Activated CD8-positive, alpha-beta memory T cell treated with anti-CD3 and anti-CD28 coated beads, Interleukin-2, amount 50 U/mL, for 24 hours (primary cell): ENCODE results near the gene CCDC57.
A peak's percentile ranks its signal among the peaks of the same experiment; 100 is the strongest.
"Not testable (repeated sequence)": the region's sequence is repeated elsewhere in the genome, so short reads cannot be mapped to it uniquely, and the experiment has no call there.

Experiments used
- DNase-seq: peaks from one replicate; pipeline ENCODE4 v3.0.0-alpha.2; 2020; ENCODE audit errors: extremely low read depth

CCDC57 gene

DNA sequence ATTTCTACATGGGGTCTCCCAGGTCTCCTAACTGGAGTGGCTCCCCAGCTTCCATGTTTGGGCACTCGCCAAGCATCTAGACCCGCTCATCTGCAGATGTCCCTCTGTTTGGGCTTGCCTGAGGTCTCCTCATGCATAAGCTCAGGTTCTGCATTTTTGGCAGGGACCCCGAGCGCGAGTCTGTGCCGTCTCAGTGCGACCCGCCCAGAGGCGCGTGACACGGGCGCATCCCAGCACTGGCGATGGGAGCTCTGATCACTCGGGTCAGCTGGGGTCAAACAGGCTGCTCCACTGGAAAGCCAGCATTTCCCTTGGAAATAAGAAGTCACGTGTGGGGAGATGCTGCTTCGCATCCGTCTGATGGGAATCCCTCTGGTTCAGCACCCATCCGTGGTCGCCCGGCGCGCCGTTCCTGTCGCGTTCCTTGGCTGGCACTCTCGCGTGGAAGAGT is 57.7 kb downstream of the CCDC57 start:
- DNase-seq = no peak

DNA sequence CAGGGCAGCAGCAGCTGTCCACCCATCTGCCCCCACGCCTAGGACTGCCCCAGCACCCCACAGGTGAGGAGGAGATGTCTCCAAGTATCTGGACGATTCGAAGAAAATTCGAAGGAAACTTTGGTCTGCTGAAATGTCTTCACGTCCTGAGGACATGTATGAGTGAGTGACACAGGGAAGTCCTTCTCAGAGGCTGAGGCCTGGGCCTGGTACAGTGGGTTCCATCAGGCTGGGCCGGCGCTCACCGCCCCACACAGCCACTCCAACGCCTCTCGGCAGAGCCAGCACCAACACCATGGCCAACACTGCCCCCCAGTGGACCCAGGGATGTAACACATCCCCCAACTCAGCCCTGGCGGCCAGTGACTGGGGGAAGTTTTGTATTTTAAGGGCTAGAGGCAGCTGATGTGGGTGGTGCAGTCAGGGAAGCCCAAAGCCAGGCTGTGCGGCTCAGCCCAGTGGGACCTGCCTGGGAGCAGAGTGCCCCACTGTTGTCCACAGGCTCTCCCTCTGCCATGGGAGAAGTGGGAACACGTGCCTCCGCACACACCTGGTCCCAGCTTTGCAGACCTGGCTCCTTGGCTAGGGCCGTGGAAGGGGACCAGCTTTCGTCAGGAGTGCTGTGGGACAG is 58.8 kb downstream of the CCDC57 start:
- DNase-seq = peak; percentile 52

DNA sequence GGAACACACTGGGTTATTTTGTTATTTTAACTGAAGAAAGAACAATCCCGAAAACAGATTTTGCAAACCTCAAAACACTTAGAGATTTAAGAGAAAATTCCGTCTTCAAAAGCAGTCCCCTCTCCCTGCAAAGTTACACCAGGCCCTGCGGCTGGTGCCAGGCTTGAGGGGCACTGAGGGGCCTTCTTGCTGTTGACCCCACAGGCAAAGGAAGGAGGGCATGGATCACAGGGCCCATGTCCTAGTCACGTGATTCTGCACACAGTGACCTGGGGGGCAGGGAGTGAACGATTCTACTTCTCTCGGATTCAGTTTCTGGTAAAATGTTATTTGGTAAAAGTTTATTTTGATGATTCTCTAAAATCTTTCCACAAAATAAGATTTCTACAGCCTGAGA is 59.3 kb downstream of the CCDC57 start:
- DNase-seq = no peak

DNA sequence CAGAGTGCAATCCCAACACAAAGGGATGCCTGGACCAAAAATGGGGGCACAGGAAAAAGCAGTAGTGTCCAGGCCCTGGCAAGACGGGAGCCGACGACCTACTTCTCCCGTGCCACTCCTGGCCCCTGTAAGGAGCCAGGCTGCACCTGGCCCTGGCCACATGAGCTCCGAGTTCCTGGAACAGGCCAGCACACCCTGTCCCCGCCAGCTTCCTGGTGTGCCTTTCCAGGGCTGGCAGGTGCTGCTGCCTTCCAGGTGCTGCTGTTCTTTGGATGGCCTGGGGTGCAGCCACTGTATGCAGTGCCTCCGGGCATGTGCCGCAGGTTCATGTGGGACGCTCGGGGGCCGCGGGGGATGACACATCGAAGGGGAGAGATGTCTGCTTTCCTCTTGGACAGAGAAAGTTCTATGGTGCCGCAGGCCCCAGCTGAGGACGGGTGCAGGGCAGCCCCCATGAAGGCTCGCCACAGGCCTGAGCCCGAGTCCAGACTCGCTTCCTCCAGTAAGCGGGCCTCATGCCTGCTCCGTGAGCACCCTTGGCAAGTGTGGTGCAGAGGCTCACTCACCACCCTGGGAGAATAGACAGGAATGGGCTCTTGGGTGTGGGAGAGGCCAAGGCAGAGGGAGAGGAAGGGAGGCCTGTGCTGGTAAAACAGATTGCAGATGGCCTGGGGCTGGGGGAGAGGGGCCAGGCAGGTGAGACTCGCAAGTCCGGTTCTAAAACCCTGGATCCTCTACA is 59.9 kb downstream of the CCDC57 start:
- DNase-seq = no peak

DNA sequence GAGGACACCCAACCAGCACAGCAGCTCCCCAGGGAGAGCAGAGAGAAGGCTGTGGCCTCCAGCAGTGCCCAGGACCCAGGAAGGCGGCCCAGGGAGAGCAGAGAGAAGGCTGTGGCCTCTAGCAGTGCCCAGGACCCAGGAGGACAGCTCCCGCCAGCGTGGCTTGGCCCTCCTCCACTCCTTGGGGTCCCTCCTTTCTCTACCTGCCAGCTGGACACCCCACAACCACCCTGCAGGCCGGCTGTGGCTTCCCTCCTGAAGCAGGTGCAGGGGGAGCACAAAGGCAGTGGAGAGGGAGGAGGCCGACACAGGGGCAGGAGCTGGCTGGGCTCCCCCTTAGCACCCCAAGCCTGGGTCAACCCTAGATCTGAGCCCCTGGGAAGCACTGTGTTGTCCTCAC is 60.5 kb downstream of the CCDC57 start:
- DNase-seq = no peak

DNA sequence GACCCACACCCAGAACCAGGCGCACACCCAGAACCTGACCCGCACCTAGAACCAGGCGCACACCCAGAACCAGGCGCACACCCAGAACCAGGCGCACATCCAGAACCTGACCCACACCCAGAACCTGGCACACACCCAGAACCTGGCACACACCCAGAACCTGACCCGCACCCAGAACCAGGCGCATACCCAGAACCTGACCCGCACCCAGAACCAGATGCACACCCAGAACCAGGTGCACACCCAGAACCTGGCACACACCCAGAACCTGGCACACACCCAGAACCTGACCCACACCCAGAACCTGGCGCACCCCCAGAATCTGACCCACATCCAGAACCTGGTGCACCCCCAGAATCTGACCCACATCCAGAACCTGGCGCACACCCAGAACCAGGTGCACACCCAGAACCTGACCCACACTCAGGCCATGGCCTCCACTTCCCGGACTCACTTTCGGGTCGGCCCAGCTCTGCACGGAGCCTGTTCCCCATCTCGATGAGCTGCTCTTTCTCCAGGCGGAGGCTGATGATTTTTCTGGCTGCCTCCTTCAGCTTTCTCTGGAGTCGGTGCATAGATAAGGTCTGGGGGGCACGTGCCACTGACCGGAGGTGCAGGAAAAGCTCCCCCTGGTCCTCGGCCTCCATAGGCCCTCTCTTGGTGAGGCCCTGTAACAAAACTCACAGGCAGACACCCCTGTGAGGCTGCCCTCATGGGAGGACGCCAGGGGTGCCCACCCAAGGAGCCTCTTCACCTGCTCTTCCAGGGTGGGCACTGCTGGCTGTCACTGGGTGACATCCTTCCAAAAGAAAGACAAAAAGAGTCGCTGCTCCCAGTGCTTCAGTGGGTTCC is 61.3 kb downstream of the CCDC57 start:
- DNase-seq = no peak

DNA sequence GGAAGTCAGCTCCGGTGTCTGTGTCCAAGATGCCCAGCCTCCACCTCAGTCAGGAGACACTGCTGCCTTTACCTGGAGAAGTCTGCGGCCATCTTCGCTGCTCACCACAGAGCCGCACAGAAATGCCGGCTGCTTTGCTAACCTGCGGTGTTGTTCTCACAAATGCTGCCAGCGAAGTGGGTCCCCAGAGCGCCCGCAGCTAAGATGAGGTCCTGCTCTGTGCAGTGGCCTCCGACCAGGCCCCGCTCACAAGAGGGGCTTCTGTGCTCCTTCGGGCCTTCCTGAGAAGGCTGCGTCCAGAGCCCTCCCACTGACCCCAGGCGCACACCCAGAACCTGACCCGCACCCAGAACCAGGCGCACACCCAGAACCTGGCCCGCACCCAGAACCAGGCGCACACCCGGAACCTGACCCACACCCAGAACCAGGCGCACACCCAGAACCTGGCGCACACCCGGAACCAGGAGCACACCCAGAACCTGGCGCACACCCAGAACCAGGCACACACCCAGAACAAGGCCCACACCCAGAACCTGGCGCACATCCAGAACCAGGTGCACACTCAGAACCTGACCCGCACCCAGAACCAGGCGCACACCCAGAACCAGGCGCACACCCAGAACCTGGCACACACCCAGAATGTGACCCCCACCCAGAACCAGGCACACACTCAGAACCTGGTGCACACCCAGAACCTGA is 63.1 kb downstream of the CCDC57 start:
- DNase-seq = no peak

DNA sequence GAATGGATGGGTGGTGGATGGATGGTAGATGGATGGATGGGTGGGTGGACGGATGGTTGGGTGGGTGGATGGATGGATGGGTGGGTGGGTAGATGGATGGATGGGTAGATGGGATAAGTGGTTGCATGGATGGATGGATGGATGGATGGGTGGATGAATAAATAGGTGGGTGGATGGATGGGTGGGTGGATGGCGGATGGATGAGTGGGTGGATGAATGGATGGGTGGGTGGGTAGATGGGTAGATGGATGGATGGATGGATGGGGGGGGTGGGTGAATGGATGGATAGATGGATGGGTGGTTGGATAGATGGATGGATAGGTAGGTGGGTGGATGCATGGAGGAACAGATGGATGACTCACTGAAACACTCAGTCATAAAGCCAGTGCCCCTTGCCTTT is 63.6 kb downstream of the CCDC57 start:
- no peak for DNase-seq

DNA sequence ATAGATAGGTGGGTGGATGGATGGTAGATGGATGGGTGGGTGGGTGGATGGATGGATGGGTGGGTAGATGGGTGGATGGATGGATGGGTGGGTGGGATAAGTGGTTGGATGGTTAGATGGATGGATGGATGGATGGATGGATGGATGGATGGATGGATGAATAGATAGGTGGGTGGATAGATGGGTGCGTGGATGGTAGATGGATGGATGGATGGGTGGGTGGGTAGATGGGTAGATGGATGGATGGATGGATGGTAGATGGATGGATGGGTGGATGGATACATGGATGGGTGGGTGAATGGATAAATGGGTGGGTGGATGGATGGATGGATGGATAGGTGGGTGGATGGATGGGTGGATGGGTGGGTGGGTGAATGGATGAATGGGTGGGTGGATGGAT is 64.6 kb downstream of the CCDC57 start:
- DNase-seq = no peak

DNA sequence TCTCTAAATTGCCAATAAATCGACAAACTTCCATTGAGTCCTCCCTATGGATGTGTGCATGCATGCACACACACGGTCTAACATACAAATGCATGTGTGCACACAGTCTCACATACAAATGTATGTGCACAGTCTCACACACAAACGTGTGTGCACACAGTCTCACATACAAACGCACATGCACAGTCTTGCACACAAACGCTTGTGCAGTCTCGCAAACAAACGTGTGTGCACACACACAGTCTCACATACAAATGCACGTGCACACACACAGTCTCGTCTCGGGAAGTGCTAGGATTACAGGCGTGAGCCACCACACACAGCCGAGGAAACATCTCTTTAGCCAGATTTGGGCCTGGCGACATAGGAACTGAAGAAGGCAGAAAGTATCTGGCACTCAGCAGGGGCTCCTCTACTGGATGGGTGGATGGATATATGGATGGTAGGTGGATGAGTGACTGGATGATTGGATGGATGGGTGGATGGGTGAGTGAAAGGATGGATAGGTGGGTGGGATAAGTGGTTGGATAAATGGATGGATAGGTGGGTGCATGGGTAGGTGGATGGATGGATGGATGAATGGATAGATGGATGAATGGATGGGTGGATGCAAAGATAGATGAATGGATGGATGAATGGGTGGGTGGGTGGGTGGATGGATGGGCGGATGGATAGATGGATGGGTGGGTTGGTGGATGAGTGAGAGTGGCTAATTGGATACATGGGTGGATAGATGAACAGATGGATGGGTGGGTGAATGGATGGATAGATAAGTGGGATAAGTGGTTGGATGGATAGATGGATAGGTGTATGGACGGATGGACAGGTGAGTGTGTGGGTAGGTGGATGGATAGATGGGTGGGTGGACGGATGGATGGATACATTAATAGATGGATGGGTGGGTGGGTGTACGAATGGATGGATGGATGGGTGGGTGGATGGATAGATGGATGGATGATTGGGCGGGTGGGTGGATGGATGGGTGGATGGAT is 65.7 kb downstream of the CCDC57 start:
- no peak for DNase-seq

DNA sequence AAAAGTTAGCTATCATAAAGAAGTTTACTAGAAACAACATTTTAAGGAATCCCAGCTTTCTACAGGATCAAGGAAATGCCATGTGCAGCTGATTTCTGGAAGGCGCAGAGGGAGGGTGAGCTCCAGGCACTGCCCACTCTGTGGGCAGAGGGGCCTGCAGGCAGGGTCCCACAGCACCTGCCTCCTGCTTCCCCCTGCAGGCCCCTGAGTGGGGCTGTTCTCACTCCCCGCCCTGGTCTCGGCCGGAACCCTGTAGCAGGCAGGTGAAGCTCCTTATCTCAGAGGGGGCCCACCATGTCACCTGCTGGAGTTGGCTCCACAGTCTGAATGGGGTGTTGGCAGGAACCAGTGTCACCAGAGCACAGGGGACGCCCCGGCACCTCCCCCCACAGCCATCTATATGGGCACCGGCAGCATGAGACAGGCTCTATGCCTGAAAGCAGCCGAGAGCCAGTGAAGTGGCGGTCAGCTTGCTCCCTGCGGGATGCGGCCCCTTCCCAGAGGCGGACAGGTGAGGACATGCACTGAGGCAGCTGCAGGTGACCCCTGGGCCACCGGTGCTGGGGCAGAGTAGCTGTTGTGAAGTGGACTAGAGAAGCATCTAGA is 67.0 kb downstream of the CCDC57 start:
- DNase-seq = no peak

DNA sequence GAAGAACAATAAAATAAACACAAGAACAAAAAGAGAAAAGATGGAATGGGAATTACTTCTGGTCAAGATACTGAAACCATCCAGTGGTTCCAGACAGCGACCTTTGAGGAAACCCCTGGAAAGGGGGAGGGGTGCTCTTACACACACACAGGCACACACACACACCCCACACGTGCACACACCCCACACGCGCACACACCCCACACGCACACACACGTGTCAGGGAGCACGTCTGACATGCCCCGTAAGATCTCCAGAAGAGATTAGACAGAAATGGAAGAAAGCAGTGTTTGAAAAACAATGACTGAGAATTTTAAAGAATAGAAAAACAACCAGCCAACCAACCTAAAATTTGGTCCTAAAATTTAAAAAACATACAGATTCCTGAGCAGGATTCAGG is 69.3 kb downstream of the CCDC57 start:
- DNase-seq = no peak

DNA sequence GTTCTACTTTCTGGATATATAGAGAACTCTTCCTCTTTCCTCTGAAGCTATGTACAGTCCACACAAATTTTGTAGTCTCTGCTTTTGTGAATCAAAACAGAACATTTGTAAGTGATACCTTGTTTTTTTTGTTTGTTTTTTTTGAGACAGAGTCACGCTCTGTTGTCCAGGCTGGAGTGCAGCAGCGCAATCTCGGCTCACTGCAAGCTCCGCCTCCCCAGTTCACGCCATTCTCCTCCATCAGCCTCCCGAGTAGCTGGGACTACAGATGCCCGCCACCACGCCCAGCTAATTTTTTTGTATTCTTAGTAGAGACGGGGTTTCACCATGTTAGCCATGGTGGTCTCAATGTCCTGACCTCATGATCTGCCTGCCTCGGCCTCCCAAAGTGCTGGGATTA is 72.7 kb downstream of the CCDC57 start:
- DNase-seq = not testable (repeated sequence)

DNA sequence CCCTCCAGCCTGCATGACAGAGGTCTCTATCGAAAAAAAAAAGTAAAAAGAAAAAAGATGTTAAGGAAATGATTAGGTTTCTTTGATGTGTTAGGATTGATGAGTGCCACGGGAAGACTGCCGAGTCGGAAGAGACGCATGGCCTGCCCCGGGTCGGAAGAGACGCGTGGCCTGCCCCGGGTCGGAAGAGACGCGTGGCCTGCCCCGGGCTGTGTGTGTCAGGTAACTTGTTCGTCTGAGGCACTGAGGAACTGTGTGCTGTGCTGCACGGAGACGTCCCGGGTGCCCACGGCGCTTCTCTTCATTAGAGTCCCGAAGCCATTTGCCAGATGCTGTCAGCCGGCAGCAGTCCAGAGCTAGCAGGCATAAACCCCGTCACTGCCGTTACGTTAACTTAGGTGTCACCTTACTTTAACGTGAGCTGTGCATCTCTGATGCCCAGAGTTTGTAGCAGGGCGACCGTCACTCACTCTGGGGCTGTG is 74.1 kb downstream of the CCDC57 start:
- DNase-seq = no peak

DNA sequence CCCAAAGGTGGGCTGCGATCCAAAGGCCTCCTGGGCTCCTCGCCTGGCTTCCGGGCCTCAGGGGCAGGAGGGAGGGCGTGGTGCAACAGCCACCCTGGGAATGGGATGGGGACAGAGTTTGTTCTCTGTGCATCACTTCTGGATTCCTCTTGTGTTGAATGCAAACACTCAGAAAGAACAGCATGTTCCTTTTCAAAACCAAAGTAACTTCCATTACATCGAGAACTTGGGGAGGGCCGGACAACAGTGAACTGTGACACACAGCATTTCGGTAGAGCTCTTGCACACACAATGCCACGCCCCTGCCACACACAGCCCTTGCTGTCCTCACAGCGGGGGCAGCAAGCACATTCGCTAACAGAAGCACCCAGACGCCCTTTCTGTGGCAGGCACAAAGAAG is 78.5 kb downstream of the CCDC57 start:
- no peak for DNase-seq

DNA sequence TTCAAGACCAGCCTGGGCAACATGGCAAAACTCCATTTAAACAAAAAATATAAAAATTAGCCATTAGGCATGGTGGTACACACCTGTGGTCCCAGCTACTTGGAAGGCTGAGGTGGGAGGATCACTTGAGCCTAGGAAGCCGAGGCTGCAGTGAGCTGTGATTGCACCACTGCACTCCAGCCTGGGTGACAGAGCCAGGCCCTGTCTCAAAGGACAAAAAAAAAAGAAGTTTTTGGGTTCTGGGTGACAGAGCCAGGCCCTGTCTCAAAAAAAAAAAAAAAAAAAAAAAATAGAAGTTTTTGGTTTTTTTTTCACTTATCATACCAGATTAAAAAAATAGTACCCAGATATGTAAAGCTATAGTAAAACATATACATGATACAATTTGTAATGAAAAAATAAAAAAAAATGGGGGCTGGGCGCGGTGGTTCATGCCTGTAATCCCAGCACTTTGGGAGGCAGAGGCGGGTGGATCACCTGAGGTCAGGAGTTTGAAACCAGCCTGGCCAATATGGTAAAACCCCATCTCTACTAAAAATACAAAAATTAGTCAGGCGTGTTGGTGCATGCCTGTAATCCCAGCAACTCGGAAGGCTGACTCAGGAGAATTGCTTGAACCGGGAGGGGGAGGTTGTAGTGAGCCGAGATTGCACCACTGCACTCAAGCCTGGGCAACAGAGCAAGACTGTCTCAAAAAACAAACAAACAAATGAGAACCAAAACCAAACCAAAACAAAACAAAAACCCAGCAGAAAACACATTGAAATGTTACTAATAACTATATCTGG is 79.3 kb downstream of the CCDC57 start:
- not testable (repeated sequence) for DNase-seq

DNA sequence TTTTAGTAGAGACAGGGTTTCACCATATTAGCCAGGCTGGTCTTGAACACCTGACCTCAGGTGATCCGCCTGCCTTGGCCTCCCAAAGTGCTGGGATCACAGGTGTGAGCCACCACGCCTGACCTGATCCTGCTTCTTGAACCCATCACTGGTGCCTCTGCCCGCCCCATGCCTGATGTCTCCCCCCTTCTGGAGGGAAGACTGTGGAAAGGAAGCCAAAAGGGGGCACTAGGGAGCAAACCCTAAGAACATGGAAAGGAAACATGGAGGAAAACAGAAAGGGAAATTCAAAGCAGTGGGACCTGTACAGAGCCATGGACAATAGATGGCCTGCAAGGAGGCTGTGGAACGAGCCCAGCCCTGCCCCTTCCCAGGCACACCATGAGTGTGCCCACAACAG is 83.5 kb downstream of the CCDC57 start:
- no peak for DNase-seq

DNA sequence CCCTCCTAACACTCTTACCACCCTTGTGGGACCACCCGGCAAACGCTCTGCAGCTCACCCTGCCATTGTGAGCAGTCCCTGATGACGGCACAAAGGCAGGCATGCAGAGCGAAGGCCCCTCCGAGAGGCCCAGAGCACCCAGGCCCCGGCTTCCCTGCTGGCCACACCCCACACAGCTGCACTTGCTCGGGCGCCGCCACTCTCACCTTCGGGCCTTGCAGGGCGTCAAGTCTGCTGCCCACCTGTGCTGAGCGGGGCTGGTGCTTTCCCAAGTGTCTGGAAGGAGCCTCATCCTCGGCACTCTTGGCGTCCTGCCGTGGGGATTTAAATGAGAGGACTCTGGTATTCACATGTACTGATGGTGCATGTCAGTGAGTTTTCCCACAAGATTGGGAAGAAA is 84.4 kb downstream of the CCDC57 start:
- no peak for DNase-seq

DNA sequence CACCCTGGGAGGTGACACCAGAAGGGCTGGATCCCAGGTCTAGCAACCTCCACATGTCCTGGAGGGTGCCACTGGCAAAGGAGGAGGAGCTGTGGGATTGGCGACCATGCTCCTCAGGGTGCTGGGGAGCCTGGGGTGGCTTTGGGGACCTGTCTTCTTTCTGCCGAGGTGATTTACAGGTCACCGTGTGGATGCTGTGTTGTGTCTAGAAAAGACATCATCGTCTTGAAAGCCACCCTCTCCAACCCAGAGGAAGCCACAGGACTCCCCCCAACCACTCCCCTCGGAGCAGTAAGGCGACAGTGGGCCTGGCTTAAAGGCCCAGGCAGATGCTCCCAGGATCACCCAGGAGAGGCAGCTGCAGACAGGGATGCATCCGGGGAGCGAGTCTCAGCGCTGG is 84.9 kb downstream of the CCDC57 start:
- no peak for DNase-seq

DNA sequence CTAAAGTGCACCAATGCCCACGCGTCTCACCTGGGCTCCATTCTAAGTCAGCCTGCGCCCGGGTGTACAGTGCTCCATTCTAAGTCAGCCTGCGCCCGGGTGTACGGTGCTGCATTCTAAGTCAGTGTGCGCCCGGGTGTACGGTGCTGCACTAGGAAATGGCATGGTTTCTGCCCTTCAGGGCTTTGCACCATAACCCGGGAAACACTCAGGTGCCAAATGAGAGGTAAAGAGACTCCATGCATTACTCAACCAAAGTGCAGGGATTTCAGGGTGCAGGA is 85.4 kb downstream of the CCDC57 start:
- DNase-seq = no peak
